Measurements from ENCODE around the gene SEC61A2.

- no peak for TF ChIP-seq EZH2 (IDR thresholded peaks at IDR 0.05; ENCODE audit: insufficient read depth, poor library complexity, severe bottlenecking)
- no peak for TF ChIP-seq EZH2phosphoT487 (IDR thresholded peaks at IDR 0.05; ENCODE audit: insufficient read depth, low read depth)
Measured at GRCh38 chr10:12135631-12136030, 6.2 kb downstream of the SEC61A2 start.
